CMK (cell line): ENCODE results near the gene LITAF.
"Not testable (repeated sequence)": the region's sequence is repeated elsewhere in the genome, so short reads cannot be mapped to it uniquely, and the experiment has no call there.

ENCODE experiments used
- DNase-seq: peaks from one replicate; pipeline ENCODE4 v3.0.0-alpha.2; 2010; ENCODE audit warnings: low read depth

LITAF gene

DNA sequence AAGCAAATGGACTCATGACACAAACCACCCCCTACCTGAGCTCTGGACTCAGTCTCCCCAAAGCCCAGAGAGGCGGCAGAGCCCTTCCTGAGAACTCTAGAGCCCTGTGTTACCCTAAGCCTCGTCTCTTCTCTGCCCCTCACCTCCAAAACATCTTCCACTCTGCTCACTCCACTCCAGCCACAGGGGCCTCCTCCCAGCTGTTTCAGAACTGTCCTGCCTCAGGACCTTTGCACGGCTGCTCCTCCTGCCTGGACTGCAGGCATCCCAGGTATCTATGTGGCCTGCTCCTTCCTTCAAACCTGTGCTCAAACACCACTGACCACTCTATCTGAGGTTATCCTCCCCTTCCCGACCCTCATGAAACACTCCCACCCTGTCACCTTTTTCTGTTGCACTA is 12.9 kb upstream of the LITAF start:
- DNase-seq, result no peak

GRCh38 chr16:11597235-11598095 is 10.7 kb upstream of the LITAF start:
- no peak for DNase-seq

- no peak for DNase-seq
These were observed 10.0 kb upstream of the LITAF start for GRCh38 chr16:11596572-11597226.

GRCh38 chr16:11593581-11593980 is 6.9 kb upstream of the LITAF start:
- no peak for DNase-seq

DNA sequence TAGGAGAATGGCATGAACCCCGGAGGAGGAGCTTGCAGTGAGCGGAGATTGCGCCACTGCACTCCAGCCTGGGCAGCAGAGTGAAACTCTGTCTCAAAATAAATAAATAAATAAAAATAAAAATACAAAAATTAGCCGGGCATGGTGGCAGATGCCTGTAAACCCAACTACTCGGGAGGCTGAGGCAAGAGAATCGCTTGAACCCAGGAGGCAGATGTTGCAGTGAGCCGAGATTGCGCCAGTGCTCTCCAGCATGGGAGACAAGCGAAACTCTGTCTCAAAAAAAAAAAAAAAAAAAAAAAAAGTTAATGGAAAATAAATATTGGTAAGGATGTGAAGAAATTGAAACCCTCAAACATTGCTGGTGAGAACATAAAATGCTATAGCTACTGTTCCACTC is 6.4 kb upstream of the LITAF start:
- DNase-seq, result not testable (repeated sequence)

DNA sequence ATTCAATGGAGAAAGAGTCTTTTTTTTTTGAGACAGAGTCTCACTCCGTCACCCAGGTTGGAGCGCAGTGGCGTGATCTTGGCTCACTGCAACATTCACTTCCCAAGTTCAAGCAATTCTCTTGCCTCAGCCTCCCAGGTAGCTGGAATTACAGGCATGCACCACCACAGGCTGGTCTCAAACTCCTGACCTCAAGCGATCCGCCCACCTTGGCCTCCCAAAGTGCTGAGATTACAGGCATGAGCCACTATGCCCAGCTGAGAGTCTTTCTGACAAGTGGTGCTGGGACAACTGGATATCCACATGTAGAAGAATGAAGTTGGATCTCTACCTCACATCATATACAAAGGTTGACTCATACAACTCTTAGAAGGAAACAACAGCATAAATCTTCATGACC is 4.9 kb upstream of the LITAF start:
- DNase-seq, result not testable (repeated sequence)

- no peak for DNase-seq
These were observed 2.5 kb upstream of the LITAF start for GRCh38 chr16:11589198-11589550.

- DNase-seq, result no peak
These were observed 1.8 kb upstream of the LITAF start for GRCh38 chr16:11588321-11589197.

- no peak for DNase-seq
These were observed 1.0 kb upstream of the LITAF start for GRCh38 chr16:11587643-11588247.

GRCh38 chr16:11586378-11586855 is 302 bp downstream of the LITAF start:
- no peak for DNase-seq

GRCh38 chr16:11585460-11586377 is 1.0 kb downstream of the LITAF start:
- DNase-seq, result no peak

DNA sequence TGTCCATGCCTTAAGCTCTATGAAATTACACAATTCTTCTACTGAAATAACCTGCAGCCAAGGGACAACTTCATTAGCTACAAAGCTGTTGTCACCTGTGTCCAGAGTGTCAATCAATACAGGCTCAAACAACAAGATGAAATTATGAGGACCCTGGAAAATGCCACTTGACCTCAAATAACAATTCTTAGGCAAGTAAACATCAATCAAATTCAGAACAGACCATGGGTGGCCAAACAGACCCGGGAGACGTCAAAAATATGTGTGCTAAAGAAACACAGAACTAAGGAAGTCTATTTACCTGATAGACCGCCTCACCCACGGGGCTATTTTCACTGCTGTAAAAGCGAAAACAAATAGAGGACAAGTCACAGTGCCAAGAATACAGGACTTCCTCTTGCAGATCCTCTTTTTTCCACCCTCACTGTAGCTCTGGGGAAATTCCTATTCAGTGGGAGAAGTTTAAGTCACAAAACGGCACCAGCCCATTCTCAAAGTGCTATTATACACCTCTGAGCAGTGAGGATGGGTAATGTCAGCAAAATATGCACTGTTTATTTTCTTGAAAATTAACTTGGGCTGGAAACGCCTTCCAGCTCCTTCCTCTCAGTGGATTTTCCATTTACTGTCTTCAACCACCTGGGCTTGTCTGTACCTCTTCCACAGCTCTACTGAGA is 2.7 kb downstream of the LITAF start:
- DNase-seq, result no peak

GRCh38 chr16:11583166-11583565 is 3.6 kb downstream of the LITAF start:
- no peak for DNase-seq

- DNase-seq, result no peak
These were observed 4.4 kb downstream of the LITAF start for GRCh38 chr16:11582157-11582814.

DNA sequence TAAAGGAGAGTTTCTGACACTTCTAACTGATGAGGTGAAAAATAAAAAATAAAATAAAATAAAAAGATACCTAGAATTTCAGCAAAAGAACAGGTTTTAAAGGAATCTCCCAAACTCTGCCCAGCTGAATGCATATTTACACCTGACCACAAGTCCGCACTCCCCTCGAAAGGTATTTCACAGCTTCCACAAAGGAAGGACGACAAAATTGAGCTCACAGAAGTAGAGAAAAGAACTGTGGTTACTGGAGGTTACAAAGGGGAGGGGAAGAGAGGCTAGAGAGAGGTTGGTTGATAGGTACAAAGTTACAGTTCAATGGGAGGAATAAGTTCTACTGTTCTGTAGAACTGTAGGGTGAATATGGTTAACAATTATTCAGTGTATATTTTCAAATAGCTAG is 5.0 kb downstream of the LITAF start:
- DNase-seq, result no peak

GRCh38 chr16:11580451-11581086 is 6.2 kb downstream of the LITAF start:
- no peak for DNase-seq

GRCh38 chr16:11577290-11577660 is 9.4 kb downstream of the LITAF start:
- not testable (repeated sequence) for DNase-seq

DNA sequence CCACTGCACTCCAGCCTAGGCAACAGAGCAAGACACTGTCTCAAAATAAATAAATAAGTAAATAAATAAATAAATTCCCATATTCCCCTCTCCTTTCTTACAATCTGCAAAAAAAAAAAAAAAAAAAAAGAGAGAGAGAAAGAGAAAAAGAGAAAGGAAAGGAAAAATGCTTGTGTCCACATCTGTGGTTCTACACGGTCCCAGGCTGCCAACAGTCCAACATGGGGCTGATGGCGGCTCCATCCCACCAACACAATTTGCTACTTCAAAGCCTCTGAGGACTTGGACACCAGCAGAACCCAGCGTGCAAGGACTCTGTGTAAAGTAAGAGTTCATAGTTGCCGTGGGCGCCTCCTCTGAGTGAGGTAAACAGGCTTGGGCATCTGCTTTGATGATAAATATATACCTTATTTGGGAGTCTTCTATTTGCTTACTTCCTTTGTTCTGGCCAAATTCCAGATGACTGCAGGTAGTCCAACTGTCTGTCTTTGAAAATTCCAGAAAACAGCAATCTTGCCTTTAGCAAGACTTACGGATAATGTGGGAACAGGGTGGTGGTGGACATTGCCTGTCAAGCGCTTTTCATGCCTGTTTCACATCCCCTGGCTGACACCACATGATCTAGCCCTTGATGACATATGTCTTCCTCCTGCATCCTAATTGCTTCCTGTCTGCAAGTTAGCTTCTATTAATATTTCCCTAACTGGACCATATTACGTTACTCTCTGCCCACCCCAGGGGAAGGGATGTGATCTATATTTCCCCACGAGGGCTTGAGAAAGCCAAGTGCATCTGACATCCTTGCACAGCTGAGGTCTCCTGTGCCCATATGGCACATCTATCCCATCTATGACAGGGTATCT is 10.1 kb downstream of the LITAF start:
- DNase-seq, result no peak

GRCh38 chr16:11575223-11575589 is 11.5 kb downstream of the LITAF start:
- no peak for DNase-seq
